Muscle layer of colon (tissue), 2 donors: Measurements from ENCODE around the gene NRG2.

Experiments
- H3K27ac ChIP-seq: one replicate; pipeline ENCODE4 v1.7.0; 2013; ENCODE audit warnings: low read depth, mild to moderate bottlenecking, low read length, moderate library complexity
- H3K27me3 ChIP-seq, 2 donors: one replicate each; pipeline ENCODE4 v1.7.0; 2013; ENCODE audit warnings: low read length in 2 of 2, mild to moderate bottlenecking in 2 of 2; ENCODE audit not compliant: insufficient read depth in 2 of 2, control insufficient read depth in 1 of 2
- H3K36me3 ChIP-seq: one replicate; pipeline ENCODE4 v1.7.0; 2013; ENCODE audit warnings: mild to moderate bottlenecking, low read length; ENCODE audit not compliant: insufficient read depth
- H3K4me1 ChIP-seq: one replicate; pipeline ENCODE4 v1.7.0; 2013; ENCODE audit warnings: mild to moderate bottlenecking, low read length; ENCODE audit not compliant: insufficient read depth
- H3K4me3 ChIP-seq, 2 donors: one replicate each; pipeline ENCODE4 v1.7.0; 2013; ENCODE audit warnings: low read length in 2 of 2, low read depth in 1 of 2, mild to moderate bottlenecking in 1 of 2, moderate library complexity in 1 of 2
- H3K9ac ChIP-seq: one replicate; pipeline ENCODE4 v1.7.0; 2013; ENCODE audit warnings: low read length
- H3K9me3 ChIP-seq: one replicate; pipeline ENCODE4 v1.7.0; 2013; ENCODE audit warnings: mild to moderate bottlenecking, low read length
- donor health status: abdominal sarcoma.
- donor health status: Adenocarcinoma of cecum.

The NRG2 gene

DNA sequence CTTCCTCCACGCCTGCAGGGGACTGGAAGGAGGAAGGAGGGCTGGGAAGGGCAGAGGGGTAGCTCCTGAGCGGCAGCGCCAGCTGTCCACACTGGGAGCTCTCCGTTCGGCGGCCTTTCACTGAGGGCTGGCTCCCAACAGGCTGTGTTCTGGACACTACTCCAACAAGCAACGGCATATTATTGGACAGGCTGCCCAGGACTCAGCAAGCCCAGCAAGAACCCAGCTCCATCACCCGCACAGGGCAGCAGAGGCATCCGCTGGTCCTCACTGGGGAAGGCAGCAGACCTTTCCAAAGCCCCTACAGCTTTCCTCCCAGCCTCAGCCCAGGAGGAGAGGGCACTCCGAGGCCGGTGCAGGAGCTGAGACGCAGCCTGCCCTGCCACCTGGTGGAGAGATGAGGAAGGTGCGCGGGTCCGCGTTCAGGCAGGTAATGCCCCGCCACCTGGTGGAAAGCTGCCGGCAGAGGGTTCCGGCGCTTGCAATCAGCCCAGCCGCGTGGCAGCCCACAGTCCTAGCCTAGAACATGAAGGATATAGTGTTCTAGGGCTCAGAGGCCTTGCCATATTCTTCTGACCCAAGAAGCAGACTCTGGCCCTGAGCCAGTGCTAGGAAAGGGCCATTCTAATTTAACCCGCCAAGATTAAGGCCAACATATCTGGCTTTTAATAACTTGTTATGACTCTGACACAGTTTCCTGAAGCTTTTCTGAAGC lies 74.4 kb downstream of the NRG2 start:
- Histone ChIP-seq H3K27ac (peak overlapping the region; percentile 7), H3K36me3 (no peaks in the 10 kb centered on the region), H3K9me3 (no peaks in the 10 kb centered on the region), H3K27me3 (no peaks in the 10 kb centered on the region), H3K4me3 (peak overlapping the region in 1 of 2 donors; percentile 33), H3K9ac (no peak overlapping the region), H3K4me1 (peaks cover 14% of the 10 kb centered on the region)

DNA sequence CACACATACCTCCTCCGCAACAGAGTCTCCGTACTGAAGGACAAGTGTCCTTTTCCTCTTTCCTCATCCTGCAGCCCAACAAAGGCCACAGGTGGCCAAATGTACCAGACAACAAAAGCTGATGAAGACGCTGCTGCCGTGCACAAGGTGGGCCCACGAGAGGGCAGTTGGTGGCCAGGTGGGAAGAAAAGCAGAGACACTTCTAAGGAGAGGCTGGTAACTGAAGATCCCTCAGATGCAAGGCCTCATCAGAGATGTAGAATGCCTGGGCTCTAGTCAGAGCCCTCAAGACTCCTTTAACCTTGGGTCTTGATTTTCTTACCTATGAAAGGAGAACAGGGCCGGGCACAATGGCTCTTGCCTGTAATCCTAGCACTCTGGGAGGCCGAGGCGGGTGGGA lies 75.7 kb downstream of the NRG2 start:
- no peaks in the 10 kb centered on the region for H3K27me3 ChIP-seq
- no peak overlapping the region for H3K4me3 ChIP-seq
- H3K27ac ChIP-seq, result no peak overlapping the region
- H3K36me3 ChIP-seq, result no peaks in the 10 kb centered on the region
- H3K4me1 ChIP-seq, result peaks cover 14% of the 10 kb centered on the region
- H3K9me3 ChIP-seq, result no peaks in the 10 kb centered on the region
- no peak overlapping the region for H3K9ac ChIP-seq

GRCh38 chr5:139966856-139967255 lies 76.2 kb downstream of the NRG2 start:
- H3K27me3 ChIP-seq, result no peaks in the 10 kb centered on the region
- H3K9me3 ChIP-seq, result no peaks in the 10 kb centered on the region
- H3K27ac ChIP-seq, result no peak overlapping the region
- H3K4me3 ChIP-seq, result no peak overlapping the region
- peaks cover 14% of the 10 kb centered on the region for H3K4me1 ChIP-seq
- no peak overlapping the region for H3K9ac ChIP-seq
- no peaks in the 10 kb centered on the region for H3K36me3 ChIP-seq

DNA sequence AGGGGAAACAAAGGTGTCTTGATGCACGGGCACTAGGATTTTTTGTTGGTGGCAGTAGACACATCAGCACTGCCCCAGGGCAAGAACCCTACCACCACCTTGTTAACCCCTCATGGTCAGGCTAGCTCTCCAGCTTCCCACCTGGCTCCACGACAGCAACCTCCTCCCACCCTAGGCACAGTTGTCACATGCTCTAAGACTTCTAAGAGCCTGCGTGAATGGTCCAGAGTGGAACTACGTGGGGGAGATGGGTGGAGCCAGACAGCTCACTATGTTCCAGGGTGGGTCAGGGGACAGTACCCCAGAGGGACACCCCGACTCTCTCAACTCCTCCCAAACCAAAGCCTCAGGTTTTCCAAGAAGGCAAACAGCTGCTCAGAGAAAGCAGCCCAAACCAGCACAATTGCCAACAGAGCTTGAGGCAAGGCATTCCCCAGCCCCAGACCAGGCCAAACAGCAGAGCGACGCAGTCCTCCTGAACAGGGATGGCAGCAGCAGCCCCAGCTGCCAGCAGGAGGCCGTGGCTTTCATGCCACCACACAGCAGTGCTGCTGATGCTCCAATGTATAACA lies 78.0 kb downstream of the NRG2 start:
- Histone ChIP-seq H3K27me3 (no peaks in the 10 kb centered on the region), H3K9ac (no peak overlapping the region), H3K27ac (no peak overlapping the region), H3K4me1 (peaks cover 14% of the 10 kb centered on the region), H3K36me3 (no peaks in the 10 kb centered on the region), H3K4me3 (no peak overlapping the region), H3K9me3 (no peaks in the 10 kb centered on the region)

DNA sequence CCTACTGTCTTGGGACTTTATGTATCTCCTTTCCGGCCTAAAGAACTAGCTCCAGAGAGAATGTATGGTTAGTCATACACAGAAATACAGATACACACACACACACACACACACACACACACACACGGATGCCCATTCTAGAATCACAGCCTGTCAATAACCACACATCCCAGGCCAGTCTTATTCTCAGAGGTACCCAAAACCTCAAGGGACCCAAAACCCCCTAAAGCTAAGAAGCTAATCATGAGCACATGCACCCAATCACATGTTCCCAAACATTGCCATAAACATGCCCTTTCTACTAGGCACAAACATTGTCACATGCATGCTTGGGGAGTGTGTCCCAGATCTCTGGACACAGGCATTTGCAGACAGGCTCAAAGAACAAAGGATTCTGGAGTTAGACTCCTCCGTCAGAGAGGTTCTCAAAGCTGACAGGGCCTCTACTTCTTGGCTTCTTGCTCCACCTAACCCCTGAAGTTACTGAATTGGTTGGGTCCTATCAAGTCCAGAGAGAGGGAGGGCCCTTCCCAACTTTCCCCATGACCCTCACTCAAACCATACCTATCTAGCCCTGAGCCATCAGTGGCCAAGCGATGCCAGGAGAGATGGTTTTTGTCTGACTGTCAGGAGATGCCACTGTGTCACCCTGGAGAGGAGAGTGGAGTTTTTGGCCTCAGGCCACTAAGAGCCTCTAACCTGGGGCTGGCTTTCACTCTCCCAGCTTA lies 78.7 kb downstream of the NRG2 start:
- Histone ChIP-seq H3K4me1 (peaks cover 11% of the 10 kb centered on the region), H3K4me3 (no peak overlapping the region), H3K27ac (no peak overlapping the region), H3K27me3 (no peaks in the 10 kb centered on the region), H3K36me3 (no peaks in the 10 kb centered on the region), H3K9me3 (no peaks in the 10 kb centered on the region), H3K9ac (no peak overlapping the region)

- Histone ChIP-seq H3K4me3 (no peak overlapping the region), H3K27me3 (no peaks in the 10 kb centered on the region), H3K9ac (no peak overlapping the region), H3K36me3 (no peaks in the 10 kb centered on the region), H3K9me3 (no peaks in the 10 kb centered on the region), H3K27ac (no peak overlapping the region), H3K4me1 (no peaks in the 10 kb centered on the region)
These were observed 80.7 kb downstream of the NRG2 start for GRCh38 chr5:139962445-139962844.

DNA sequence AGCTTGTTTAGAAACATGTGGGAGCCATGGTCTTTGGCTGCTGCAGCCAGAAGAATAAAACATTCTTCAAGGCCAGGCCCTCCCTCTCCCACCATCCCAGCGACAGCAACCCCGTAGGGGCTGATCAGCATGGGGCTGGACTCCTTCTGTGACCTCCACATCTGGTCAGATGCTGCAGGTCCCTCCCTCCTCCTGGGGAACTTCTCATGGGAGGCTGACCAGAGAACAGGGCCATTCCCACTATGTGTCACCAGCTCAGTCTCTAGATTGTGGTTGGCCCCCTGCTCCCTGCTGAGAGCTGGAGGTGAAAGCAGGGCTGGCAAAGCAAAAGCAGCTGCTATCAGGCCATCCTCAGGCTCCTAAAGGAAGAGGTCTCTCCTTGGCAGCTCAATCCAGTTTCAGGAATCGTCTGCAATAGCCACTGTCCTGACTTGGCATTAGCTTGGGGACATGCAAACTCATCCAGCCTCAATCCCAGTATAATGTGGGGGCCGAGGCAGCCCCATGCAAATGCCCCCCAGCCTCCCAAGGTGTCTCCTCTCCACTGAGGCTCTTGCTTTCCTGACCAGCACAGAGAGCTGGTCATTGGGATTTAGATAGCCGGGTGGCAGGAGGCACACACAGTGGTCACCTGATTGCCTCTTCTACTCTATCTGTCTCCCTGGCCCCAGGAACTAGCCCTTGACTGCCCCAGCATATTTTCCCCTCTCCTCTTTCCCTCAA lies 81.5 kb downstream of the NRG2 start:
- no peaks in the 10 kb centered on the region for H3K9me3 ChIP-seq
- H3K27me3 ChIP-seq, result no peaks in the 10 kb centered on the region
- H3K4me1 ChIP-seq, result no peaks in the 10 kb centered on the region
- H3K9ac ChIP-seq, result no peak overlapping the region
- no peaks in the 10 kb centered on the region for H3K36me3 ChIP-seq
- H3K27ac ChIP-seq, result no peak overlapping the region
- no peak overlapping the region for H3K4me3 ChIP-seq

DNA sequence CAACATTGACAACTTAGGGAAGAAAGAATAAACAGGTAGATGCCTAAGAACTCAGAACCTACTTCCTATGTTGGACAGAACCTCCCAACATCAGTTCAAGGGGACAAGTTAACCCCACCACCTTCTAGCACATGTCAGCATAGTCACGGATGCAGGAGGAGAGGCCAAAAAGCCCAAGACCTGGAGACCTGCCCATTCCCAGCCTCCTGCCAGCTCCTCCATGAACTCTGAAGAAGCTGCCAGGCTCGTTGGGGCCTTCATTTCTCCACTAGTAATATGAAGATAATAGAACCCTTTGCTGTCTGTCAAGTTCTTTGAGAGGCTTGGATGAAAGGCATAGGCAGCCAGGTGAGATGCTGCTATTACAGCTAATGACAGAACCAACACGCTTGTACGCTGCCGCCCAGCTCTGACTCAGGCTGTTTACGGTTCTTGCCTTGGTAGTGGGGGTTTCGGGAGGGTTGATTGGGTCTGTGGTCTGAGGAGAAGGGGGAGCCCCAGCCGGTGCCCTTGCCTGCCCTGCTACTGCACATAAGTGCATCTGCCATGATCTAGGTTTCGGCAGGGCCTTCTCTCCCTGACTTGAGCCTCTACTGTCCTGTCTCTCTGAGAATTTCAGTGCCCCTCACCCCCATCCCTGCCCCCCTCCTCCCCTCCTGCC lies 82.2 kb downstream of the NRG2 start:
- Histone ChIP-seq H3K27ac (no peak overlapping the region), H3K9ac (no peak overlapping the region), H3K9me3 (no peaks in the 10 kb centered on the region), H3K4me3 (no peak overlapping the region), H3K36me3 (no peaks in the 10 kb centered on the region), H3K27me3 (no peaks in the 10 kb centered on the region), H3K4me1 (no peaks in the 10 kb centered on the region)

- Histone ChIP-seq H3K4me1 (no peaks in the 10 kb centered on the region), H3K27ac (no peak overlapping the region), H3K27me3 (no peaks in the 10 kb centered on the region), H3K9me3 (no peaks in the 10 kb centered on the region), H3K36me3 (no peaks in the 10 kb centered on the region), H3K4me3 (no peak overlapping the region), H3K9ac (no peak overlapping the region)
These were observed 84.5 kb downstream of the NRG2 start for GRCh38 chr5:139958432-139959148.

- Histone ChIP-seq H3K27ac (no peak overlapping the region), H3K9me3 (no peaks in the 10 kb centered on the region), H3K36me3 (no peaks in the 10 kb centered on the region), H3K9ac (no peak overlapping the region), H3K27me3 (no peaks in the 10 kb centered on the region), H3K4me1 (no peaks in the 10 kb centered on the region), H3K4me3 (no peak overlapping the region)
These were observed 86.8 kb downstream of the NRG2 start for GRCh38 chr5:139956342-139956741.
